Keratinocyte (primary cell): ENCODE data around the gene CDK14.

Experiments
- CTCF ChIP-seq, 3 experiments: IDR thresholded peaks in 1 of 3; conservative IDR thresholded peaks in 1 of 3; optimal IDR thresholded peaks in 1 of 3; 2 replicates in 2 of 3; 3 replicates in 1 of 3; pipeline versions ENCODE3 to v1.5.1; 2011; ENCODE audit warnings: low read length in 3 of 3, mild to moderate bottlenecking in 3 of 3, moderate library complexity in 2 of 3, control low read depth in 1 of 3, inconsistent platforms in 1 of 3; ENCODE audit not compliant: insufficient read depth in 2 of 3; ENCODE audit errors: extremely low read depth in 1 of 3
- EZH2 ChIP-seq: IDR thresholded peaks from one replicate; pipeline ENCODE4 v1.6.1; 2012; ENCODE audit warnings: inconsistent platforms, mild to moderate bottlenecking, low read length, moderate library complexity

GRCh38 chr7:90657481-90657880 lies 61.4 kb downstream of the CDK14 start:
- TF ChIP-seq CTCF (optimal IDR thresholded peaks at IDR 0.05 in 1 of 3, IDR thresholded peaks at IDR 0.05 in 1 of 3, conservative IDR thresholded peaks at IDR 0.05 in 1 of 3; ENCODE audit: extremely low read depth in 1 of 3, insufficient read depth in 2 of 3, low read length in 3 of 3) (no peak), EZH2 (no peak)
